SU-DHL-6 (cell line): ENCODE measurements around the gene MYO6.

ENCODE experiments used
- H2AFZ ChIP-seq: fragments of 200-600 bp; sonication (generic); 2 replicates; pipeline ENCODE4 v1.6.1; 2014; ENCODE audit warnings: low read depth, mild to moderate bottlenecking, moderate library complexity, mixed read lengths, antibody characterized with exemption, low read length; ENCODE audit not compliant: severe bottlenecking
- H3F3A ChIP-seq: fragments of 200-600 bp; shearing (Covaris generic); 2 replicates; pipeline ENCODE4 v1.6.0; 2016; ENCODE audit warnings: antibody characterized with exemption, mild to moderate bottlenecking; ENCODE audit not compliant: insufficient read depth
- H3K27ac ChIP-seq: fragments of 200-600 bp; sonication (generic); 2 replicates; pipeline ENCODE4 v1.5.1; 2016; ENCODE audit warnings: low read depth, mild to moderate bottlenecking, low read length, moderate library complexity, mixed read lengths
- H3K27me3 ChIP-seq: fragments of 200-600 bp; sonication (generic), shearing (Covaris generic); 2 replicates; pipeline ENCODE4 v1.6.0; 2014; ENCODE audit warnings: mild to moderate bottlenecking, low read length
- H3K36me3 ChIP-seq: fragments of 200-600 bp; sonication (generic); 2 replicates; pipeline ENCODE4 v1.6.1; 2014; ENCODE audit warnings: mild to moderate bottlenecking, low read length, mixed read lengths
- H3K4me2 ChIP-seq: fragments of 300-600, 200-600 bp; shearing (Covaris generic), sonication (generic); 2 replicates; pipeline ENCODE4 v1.6.0; 2014; ENCODE audit warnings: low read length, low read depth, mild to moderate bottlenecking; ENCODE audit not compliant: poor library complexity, severe bottlenecking
- H3K4me3 ChIP-seq: fragments of 200-600 bp; sonication (generic); 2 replicates; pipeline ENCODE4 v1.5.1; 2014; ENCODE audit warnings: antibody characterized with exemption, low read length, mild to moderate bottlenecking, mixed read lengths; ENCODE audit not compliant: insufficient read depth, poor library complexity, severe bottlenecking
- H3K79me2 ChIP-seq: fragments of 200-600 bp; sonication (generic); 2 replicates; pipeline ENCODE4 v1.6.1; 2014; ENCODE audit warnings: mild to moderate bottlenecking, low read length, moderate library complexity; ENCODE audit not compliant: insufficient read depth
- H3K9ac ChIP-seq: fragments of 200-600 bp; sonication (generic); 2 replicates; pipeline ENCODE4 v1.7.0; 2014; ENCODE audit warnings: mild to moderate bottlenecking, low read length
- H3K9me2 ChIP-seq: fragments of 200-600 bp; sonication (generic); replicated peaks from 2 replicates; pipeline ENCODE4 v1.6.1; 2014; ENCODE audit warnings: low read length; ENCODE audit not compliant: insufficient read depth
- H3K9me3 ChIP-seq: fragments of 200-600 bp; sonication (generic); 2 replicates; pipeline ENCODE4 v1.6.1; 2014; ENCODE audit warnings: low read length, mixed read lengths; ENCODE audit not compliant: insufficient read depth
- H4K20me1 ChIP-seq: fragments of 200-600 bp; sonication (generic); 2 replicates; pipeline ENCODE4 v1.6.1; 2014; ENCODE audit warnings: low read depth, mild to moderate bottlenecking, antibody characterized with exemption, low read length, moderate library complexity, mixed read lengths
- CTCF ChIP-seq: fragments of 200-600 bp; sonication (generic); IDR thresholded peaks from one replicate; pipeline ENCODE4 v1.5.1; 2017; ENCODE audit warnings: antibody characterized with exemption, mild to moderate bottlenecking, low read length, moderate library complexity; ENCODE audit not compliant: insufficient read depth, poor library complexity, severe bottlenecking
- EZH2phosphoT487 ChIP-seq: fragments of 200-600 bp; sonication (generic), shearing (Covaris generic); conservative IDR thresholded peaks from 2 replicates; pipeline ENCODE4 v1.6.1; 2018; ENCODE audit warnings: mild to moderate bottlenecking, antibody characterized with exemption, low read length, moderate library complexity, mixed read lengths

Gene MYO6

GRCh38 chr6:75813476-75814250 lies 64.6 kb downstream of the MYO6 start:
- Histone ChIP-seq H3K9me2 (no peaks in the 10 kb centered on the region), H3K4me3 (no peak overlapping the region), H3K9me3 (no peaks in the 10 kb centered on the region), H3K27ac (no peak overlapping the region), H3K4me2 (no peak overlapping the region), H4K20me1 (no peaks in the 10 kb centered on the region), H3K36me3 (no peaks in the 10 kb centered on the region), H2AFZ (no peak overlapping the region), H3F3A (no peaks in the 10 kb centered on the region), H3K9ac (no peak overlapping the region), H3K79me2 (no peaks in the 10 kb centered on the region), H3K27me3 (no peaks in the 10 kb centered on the region)
- TF ChIP-seq CTCF (no peak), EZH2phosphoT487 (no peak)

- H3K4me2 ChIP-seq = no peak overlapping the region
- H3K9me2 ChIP-seq = no peaks in the 10 kb centered on the region
- no peak overlapping the region for H3K27ac ChIP-seq
- no peaks in the 10 kb centered on the region for H3K9me3 ChIP-seq
- H2AFZ ChIP-seq = no peak overlapping the region
- H3K4me3 ChIP-seq = no peak overlapping the region
- no peak overlapping the region for H3K9ac ChIP-seq
- H3K27me3 ChIP-seq = no peaks in the 10 kb centered on the region
- TF ChIP-seq CTCF (no peak), EZH2phosphoT487 (no peak)
- no peaks in the 10 kb centered on the region for H3K79me2 ChIP-seq
- H4K20me1 ChIP-seq = no peaks in the 10 kb centered on the region
- no peaks in the 10 kb centered on the region for H3K36me3 ChIP-seq
- H3F3A ChIP-seq = no peaks in the 10 kb centered on the region
Observed at GRCh38 chr6:75815756-75816155, 66.7 kb downstream of the MYO6 start.

GRCh38 chr6:75818098-75818855 lies 69.2 kb downstream of the MYO6 start:
- H3K9me2 ChIP-seq = no peaks in the 10 kb centered on the region
- no peaks in the 10 kb centered on the region for H3K36me3 ChIP-seq
- no peaks in the 10 kb centered on the region for H3K79me2 ChIP-seq
- H3K27me3 ChIP-seq = no peaks in the 10 kb centered on the region
- no peak overlapping the region for H3K4me3 ChIP-seq
- TF ChIP-seq CTCF (no peak), EZH2phosphoT487 (no peak)
- H2AFZ ChIP-seq = no peak overlapping the region
- H3K9ac ChIP-seq = no peak overlapping the region
- H3K27ac ChIP-seq = no peak overlapping the region
- H4K20me1 ChIP-seq = no peaks in the 10 kb centered on the region
- no peaks in the 10 kb centered on the region for H3K9me3 ChIP-seq
- no peaks in the 10 kb centered on the region for H3F3A ChIP-seq
- H3K4me2 ChIP-seq = no peak overlapping the region
